ENCODE results near the gene TRIM69. TPM values are rescaled to one million over a fixed set of nuclear protein-coding genes. Genes with fewer than 3 reads are reported as not detected.
A peak's percentile ranks its signal among the peaks of the same experiment; 100 is the strongest.

Gene TRIM69
- total RNA-seq, 2 experiments from 2014 or later: 65.8 to 67.9 TPM

DNA sequence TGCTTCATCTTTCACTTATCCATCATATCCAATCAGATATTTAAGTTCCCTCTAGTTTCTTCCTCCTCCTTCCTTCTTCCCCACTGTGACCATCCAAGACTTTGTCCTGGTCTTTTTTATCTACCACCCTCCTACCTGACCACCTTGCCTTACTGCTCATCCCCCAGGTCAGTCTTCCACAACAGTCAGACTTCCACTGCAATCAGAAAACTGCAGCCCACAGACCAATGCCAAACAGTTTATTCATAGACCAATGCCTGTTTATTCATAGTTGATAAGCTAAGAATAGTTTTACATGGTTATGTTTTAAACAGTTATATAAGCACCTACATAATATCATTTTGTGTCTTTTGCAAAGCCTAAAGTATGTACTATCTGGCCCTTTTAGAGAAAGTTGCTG lies 65.5 kb downstream of the TRIM69 start:
- Mint-ChIP-seq H3K4me1 (peaks cover 4% of the 10 kb centered on the region), H3K27ac (no peak overlapping the region), H3K4me3 (no peak overlapping the region), H3K27me3 (peaks cover 7% of the 10 kb centered on the region), H3K36me3 (ENCODE audit: low read depth) (no peaks in the 10 kb centered on the region), H3K9me3 (ENCODE audit: low read depth) (no peaks in the 10 kb centered on the region)
- DNase-seq: no peak
- intact Hi-C loops (cut with DNase I, micrococcal nuclease): no loop called here
- ChIA-PET CTCF (interaction anchor here (0.6 to 1.0 kb wide), 2 partner anchors 13 to 582 kb away, joined by 3 read pairs; no protein-coding TSS in a partner anchor), POLR2A (no interaction called here)
- ATAC-seq: no peak

GRCh38 chr15:44802336-44802735 lies 66.0 kb downstream of the TRIM69 start:
- H3K4me1 Mint-ChIP-seq: peaks cover 4% of the 10 kb centered on the region
- no peaks in the 10 kb centered on the region for H3K9me3 Mint-ChIP-seq (ENCODE audit: low read depth)
- no peak overlapping the region for H3K4me3 Mint-ChIP-seq
- intact Hi-C loops (cut with DNase I, micrococcal nuclease): no loop called here
- H3K27me3 Mint-ChIP-seq: peaks cover 5% of the 10 kb centered on the region
- H3K36me3 Mint-ChIP-seq (ENCODE audit: low read depth): no peaks in the 10 kb centered on the region
- peak; percentile 75 for ATAC-seq
- CTCF ChIA-PET: no interaction called here
- no peak overlapping the region for H3K27ac Mint-ChIP-seq
- DNase-seq: no peak
- POLR2A ChIA-PET: no interaction called here

DNA sequence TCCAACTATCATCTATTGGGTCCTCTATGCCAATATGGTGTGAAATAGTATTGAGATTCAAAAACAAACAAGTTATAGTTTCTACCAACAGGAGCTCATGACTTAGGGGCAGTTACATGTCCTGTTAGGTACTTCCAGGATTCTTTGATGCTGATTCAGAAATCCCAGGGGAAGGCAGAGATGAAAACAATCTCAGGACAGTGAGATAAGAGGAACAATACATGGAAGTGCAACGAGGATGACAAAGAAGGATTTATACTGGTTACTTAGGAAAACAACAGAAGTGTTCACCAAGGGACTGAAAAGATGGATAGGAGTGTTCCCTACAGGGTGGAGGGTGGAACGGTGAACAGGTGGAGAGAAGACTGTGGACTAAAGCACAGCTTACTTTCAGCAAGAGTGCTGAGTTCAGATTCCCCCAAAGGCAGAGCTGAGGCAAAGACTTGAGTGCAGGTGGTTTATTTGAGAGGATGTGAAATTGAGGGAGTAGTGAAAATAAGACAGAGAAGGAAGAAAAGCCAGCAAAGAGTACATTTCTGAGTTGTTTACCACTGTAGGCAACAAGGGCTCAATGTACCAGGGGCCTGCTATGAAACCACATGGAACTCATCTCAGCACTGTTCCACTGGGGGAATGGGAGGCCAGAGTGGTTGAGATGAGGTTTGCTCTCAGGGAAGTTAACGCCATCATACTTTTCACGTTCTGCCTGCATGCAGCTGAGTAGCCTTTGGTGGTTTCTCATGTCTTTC lies 68.1 kb downstream of the TRIM69 start:
- ChIA-PET POLR2A (no interaction called here), CTCF (interaction anchor here (1.1 kb wide), 1 partner anchor 226 kb away, joined by 3 read pairs; no protein-coding TSS in a partner anchor)
- Mint-ChIP-seq H3K4me1 (peaks cover 4% of the 10 kb centered on the region), H3K27me3 (peaks cover 2% of the 10 kb centered on the region), H3K9me3 (ENCODE audit: low read depth) (no peaks in the 10 kb centered on the region), H3K4me3 (no peak overlapping the region), H3K27ac (no peak overlapping the region), H3K36me3 (ENCODE audit: low read depth) (no peaks in the 10 kb centered on the region)
- DNase-seq (no peak), ATAC-seq (peak; percentile 36)
- intact Hi-C loops (cut with DNase I, micrococcal nuclease): no loop called here

DNA sequence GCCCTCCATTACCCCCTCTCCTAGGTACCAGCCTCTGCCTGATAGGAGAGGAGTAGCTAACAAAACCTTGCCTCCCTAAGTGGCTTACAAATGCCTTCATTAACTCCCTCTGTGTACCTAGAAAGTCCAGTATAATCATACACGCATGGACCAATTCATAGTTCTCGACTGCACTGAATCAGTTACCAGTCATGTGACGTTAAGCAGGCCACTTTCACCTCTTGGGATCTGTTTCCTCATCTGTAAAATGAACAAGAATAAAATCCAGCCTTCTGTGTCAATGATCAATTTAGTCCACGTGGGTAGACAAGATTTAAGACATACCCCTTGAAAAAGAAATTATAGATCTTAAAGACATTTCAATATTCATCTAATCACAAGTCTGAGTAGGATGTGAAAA lies 72.2 kb downstream of the TRIM69 start:
- intact Hi-C loops (cut with DNase I, micrococcal nuclease): no loop called here
- POLR2A ChIA-PET: no interaction called here
- no peak for ATAC-seq
- CTCF ChIA-PET: no interaction called here
- Mint-ChIP-seq H3K4me3 (no peak overlapping the region), H3K27me3 (no peaks in the 10 kb centered on the region), H3K9me3 (ENCODE audit: low read depth) (no peaks in the 10 kb centered on the region), H3K36me3 (ENCODE audit: low read depth) (no peaks in the 10 kb centered on the region), H3K4me1 (peaks cover 2% of the 10 kb centered on the region), H3K27ac (no peak overlapping the region)
- no peak for DNase-seq

DNA sequence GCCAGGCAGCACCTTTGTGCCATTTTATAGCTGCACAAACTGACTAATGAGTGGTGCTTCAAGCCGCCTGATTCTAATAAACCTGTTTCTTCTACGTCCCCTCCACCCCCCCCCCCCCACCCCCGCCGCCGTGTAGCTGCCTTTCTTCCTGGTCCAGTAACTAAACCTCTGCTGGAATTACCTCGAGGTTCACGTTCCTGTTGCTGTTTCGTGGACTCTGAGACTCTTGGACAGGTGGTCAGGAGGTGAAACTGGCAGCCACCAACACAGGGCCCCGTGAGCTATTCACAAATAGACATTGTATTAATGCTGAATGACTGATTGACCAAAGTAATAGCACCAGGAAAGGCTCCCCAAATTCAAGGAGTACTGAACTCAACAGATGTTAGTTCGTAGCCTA lies 73.9 kb downstream of the TRIM69 start:
- POLR2A ChIA-PET: no interaction called here
- CTCF ChIA-PET: interaction anchor here (0.7 kb wide), 1 partner anchor 433 kb away, joined by 3 read pairs; no protein-coding TSS in a partner anchor
- intact Hi-C loops (cut with DNase I, micrococcal nuclease): no loop called here
- H3K9me3 Mint-ChIP-seq (ENCODE audit: low read depth): no peaks in the 10 kb centered on the region
- H3K36me3 Mint-ChIP-seq (ENCODE audit: low read depth): no peaks in the 10 kb centered on the region
- no peak for DNase-seq
- H3K4me1 Mint-ChIP-seq: peaks cover 2% of the 10 kb centered on the region
- no peak overlapping the region for H3K27ac Mint-ChIP-seq
- ATAC-seq: no peak
- no peak overlapping the region for H3K4me3 Mint-ChIP-seq
- no peaks in the 10 kb centered on the region for H3K27me3 Mint-ChIP-seq

- Mint-ChIP-seq H3K36me3 (ENCODE audit: low read depth) (no peaks in the 10 kb centered on the region), H3K27me3 (no peaks in the 10 kb centered on the region), H3K27ac (no peak overlapping the region), H3K4me1 (peaks cover 2% of the 10 kb centered on the region), H3K4me3 (no peak overlapping the region), H3K9me3 (ENCODE audit: low read depth) (no peaks in the 10 kb centered on the region)
- no peak for ATAC-seq
- no peak for DNase-seq
- POLR2A ChIA-PET: no interaction called here
- CTCF ChIA-PET: no interaction called here
- intact Hi-C loops (cut with DNase I, micrococcal nuclease): no loop called here
These were observed 75.0 kb downstream of the TRIM69 start for GRCh38 chr15:44811337-44811736.

DNA sequence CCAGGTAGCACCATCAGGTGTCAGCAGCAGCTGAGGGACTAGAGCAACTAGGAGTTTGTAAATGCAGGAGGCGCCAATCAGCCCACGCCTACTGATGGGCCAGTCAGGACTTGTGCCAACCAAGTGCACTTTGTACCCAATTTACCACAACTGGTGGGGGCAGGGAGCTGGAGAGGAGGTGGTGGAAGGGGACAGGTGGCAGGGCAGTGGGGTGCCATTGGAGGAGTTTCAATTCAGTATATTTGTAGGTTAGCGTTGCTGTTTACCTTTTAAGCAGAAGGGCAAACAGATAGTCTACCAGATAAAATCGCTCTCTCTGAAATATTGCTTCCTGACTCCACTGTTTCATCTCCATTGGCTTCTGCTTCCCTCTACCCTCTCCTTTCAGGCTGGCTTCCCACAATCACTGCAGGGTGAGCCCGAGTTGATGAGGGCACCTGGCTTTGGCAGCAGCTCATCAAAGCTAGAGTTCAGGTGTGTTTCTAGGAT lies 75.7 kb downstream of the TRIM69 start:
- DNase-seq (no peak), ATAC-seq (no peak)
- intact Hi-C loops (cut with DNase I, micrococcal nuclease): no loop called here
- H3K9me3 Mint-ChIP-seq (ENCODE audit: low read depth): no peaks in the 10 kb centered on the region
- H3K27me3 Mint-ChIP-seq: no peaks in the 10 kb centered on the region
- CTCF ChIA-PET: no interaction called here
- H3K4me1 Mint-ChIP-seq: peaks cover 2% of the 10 kb centered on the region
- no peak overlapping the region for H3K27ac Mint-ChIP-seq
- H3K4me3 Mint-ChIP-seq: no peak overlapping the region
- POLR2A ChIA-PET: no interaction called here
- no peaks in the 10 kb centered on the region for H3K36me3 Mint-ChIP-seq (ENCODE audit: low read depth)

DNA sequence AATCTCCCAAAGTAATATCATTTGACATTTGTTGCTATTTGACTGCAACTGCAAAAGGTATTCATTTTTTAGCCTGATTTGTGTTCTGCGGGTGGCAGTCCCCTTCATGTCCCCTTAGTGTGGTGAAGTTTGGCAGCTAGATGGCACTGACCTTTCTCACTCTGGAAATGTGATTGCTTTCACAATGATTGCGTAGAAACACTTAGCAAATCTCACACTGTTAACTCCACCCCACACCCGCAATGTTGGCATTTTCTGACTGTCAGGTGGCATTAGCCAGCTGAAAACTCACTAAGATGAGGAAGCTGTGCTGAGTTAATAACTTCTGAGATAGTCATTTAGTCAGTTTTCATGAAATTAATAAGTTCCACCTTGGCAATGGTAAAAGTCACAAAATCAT lies 76.9 kb downstream of the TRIM69 start:
- Mint-ChIP-seq H3K36me3 (ENCODE audit: low read depth) (no peaks in the 10 kb centered on the region), H3K4me1 (peaks cover 2% of the 10 kb centered on the region), H3K4me3 (no peak overlapping the region), H3K9me3 (ENCODE audit: low read depth) (no peaks in the 10 kb centered on the region), H3K27ac (no peak overlapping the region), H3K27me3 (no peaks in the 10 kb centered on the region)
- ChIA-PET POLR2A (no interaction called here), CTCF (interaction anchor here (0.6 to 1.6 kb wide), 3 partner anchors 40 to 215 kb away, joined by 3 read pairs; no protein-coding TSS in a partner anchor)
- ATAC-seq (peak; percentile 53), DNase-seq (peak; percentile 29)
- intact Hi-C loops (cut with DNase I, micrococcal nuclease): no loop called here

Other genes with a start within 250 kb of the TRIM69 start
- 100 to 1,000 TPM; 106 to 143 TPM for gene EIF3J, start 199.4 kb upstream of the TRIM69 start, total RNA-seq
- 10 to 100 TPM; 76.2 to 88.7 TPM for gene SPG11, start 72.9 kb upstream of the TRIM69 start, total RNA-seq
- 10 to 100 TPM; 11.2 to 14.1 TPM for gene PATL2, start 25.2 kb upstream of the TRIM69 start, total RNA-seq
- 1,000 to 10,000 TPM; 5,181 to 7,416 TPM for gene B2M, start 25.0 kb upstream of the TRIM69 start, total RNA-seq
- gene TERB2, start 220.2 kb downstream of the TRIM69 start, total RNA-seq: not detected